Fibroblast of pulmonary artery (primary cell): ENCODE data around the gene CAPS.

Experiments
- DNase-seq: peaks from one replicate; pipeline ENCODE4 v3.0.0-alpha.2; 2010; ENCODE audit warnings: low read depth
- H3K4me3 ChIP-seq: replicated peaks from 2 replicates; pipeline ENCODE4 v1.5.1; 2011; ENCODE audit warnings: low read depth, mild to moderate bottlenecking, control low read depth, low read length, moderate library complexity
- TF ChIP-seq, protein P1 (sequence below): IDR thresholded peaks from 2 replicates; pipeline ENCODE4 v1.5.1; 2011; ENCODE audit warnings: mild to moderate bottlenecking, control low read depth, low read length, inconsistent platforms; ENCODE audit errors: missing control alignments

The CAPS gene

GRCh38 chr19:5889288-5889971 lies 24.6 kb upstream of the CAPS start:
- TF ChIP-seq, protein P1, sequence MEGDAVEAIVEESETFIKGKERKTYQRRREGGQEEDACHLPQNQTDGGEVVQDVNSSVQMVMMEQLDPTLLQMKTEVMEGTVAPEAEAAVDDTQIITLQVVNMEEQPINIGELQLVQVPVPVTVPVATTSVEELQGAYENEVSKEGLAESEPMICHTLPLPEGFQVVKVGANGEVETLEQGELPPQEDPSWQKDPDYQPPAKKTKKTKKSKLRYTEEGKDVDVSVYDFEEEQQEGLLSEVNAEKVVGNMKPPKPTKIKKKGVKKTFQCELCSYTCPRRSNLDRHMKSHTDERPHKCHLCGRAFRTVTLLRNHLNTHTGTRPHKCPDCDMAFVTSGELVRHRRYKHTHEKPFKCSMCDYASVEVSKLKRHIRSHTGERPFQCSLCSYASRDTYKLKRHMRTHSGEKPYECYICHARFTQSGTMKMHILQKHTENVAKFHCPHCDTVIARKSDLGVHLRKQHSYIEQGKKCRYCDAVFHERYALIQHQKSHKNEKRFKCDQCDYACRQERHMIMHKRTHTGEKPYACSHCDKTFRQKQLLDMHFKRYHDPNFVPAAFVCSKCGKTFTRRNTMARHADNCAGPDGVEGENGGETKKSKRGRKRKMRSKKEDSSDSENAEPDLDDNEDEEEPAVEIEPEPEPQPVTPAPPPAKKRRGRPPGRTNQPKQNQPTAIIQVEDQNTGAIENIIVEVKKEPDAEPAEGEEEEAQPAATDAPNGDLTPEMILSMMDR: no peak
- DNase-seq: no peak
- H3K4me3 ChIP-seq: no peak overlapping the region

DNA sequence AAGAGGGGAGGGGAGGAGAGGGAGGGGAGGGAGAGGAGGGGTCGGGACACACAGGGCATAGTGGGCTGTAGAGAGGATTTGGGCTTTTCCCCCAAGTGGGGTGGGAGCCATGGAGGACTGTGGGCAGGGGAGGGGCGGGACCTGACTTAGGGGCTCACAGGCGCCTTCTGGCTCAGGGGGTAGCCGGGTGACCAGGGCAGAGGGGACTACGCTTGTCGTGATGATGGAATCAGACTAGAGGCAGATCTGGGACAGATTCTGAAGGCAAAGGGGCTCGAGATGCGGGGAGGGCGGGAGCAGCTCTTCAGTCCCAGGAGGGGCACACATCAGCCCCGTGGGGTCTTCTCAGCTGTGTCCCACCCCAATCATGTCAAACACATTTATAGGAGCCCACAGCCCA lies 24.0 kb upstream of the CAPS start:
- no peak for DNase-seq
- TF ChIP-seq, protein P1: no peak
- H3K4me3 ChIP-seq: no peak overlapping the region

- DNase-seq: no peak
- H3K4me3 ChIP-seq: no peak overlapping the region
- TF ChIP-seq, protein P1: no peak
These were observed 22.5 kb upstream of the CAPS start for GRCh38 chr19:5891572-5891937.

GRCh38 chr19:5891938-5892771 lies 21.9 kb upstream of the CAPS start:
- DNase-seq: peak; percentile 46
- no peak overlapping the region for H3K4me3 ChIP-seq
- TF ChIP-seq, protein P1: peak; percentile 69

GRCh38 chr19:5892772-5893275 lies 21.2 kb upstream of the CAPS start:
- H3K4me3 ChIP-seq: no peak overlapping the region
- DNase-seq: no peak
- TF ChIP-seq, protein P1: no peak

DNA sequence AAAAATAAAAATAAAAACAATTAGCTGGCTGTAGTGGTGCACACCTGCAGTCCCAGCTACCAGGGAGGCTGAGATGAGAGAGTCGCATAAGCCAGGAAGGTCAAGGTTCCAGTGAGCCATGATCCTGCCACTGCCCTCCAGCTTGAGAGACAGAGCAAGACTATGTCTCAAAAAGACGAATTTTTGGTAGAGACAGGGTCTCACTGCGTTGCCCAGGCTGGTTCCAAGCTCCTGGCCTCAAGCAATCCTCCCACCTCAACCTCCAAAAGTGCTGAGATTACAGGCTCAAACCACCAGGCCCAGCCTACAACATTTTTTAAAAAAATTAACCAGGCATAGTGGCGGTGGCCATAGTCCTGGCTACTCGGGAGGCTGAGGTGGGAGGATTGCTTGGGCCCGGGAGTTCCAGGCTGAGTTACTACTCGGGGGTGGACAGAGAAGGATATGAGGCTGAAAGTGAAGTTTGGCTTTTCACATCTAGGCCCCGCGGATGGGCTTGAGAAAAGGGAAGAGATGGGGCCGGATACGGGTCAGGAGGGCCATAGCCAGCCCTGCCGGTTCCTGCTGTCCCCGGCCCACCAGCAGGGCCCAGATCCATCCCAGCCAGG lies 20.7 kb upstream of the CAPS start:
- no peak for DNase-seq
- TF ChIP-seq, protein P1: no peak
- H3K4me3 ChIP-seq: no peak overlapping the region
